Stromal cell of bone marrow (primary cell): ENCODE results near the gene FAM53A.

ENCODE experiments used
- DNase-seq: peaks from one replicate; pipeline ENCODE4 v3.0.0-alpha.2; 2012; ENCODE audit warnings: low read depth

The FAM53A gene

DNA sequence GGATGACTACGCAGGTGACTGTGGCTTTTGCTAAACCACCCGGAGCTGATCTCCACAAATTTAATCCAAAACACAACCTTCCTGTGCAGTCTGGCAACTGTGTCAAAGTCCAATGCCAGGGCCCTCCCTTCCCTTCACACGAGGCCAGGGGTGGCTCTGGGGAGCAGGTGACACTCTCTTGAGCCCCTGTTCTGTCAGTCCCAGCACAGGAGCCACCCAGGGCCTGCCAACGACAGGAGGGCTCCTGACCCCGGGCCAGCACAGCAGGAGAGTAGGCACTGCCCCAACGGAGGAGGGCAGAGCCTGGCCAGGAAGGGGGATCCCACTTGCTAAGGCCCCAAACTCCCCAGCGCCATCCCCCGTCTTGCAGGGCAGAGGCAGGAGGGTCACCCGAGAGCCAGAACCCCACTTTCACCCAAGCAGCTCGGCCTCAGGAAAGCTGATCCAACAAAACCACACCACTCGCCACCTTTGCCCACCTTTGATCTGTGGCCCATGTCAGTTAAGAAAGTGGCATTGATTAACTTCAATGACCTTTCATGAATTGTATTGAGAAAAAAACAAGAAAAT lies 44.7 kb downstream of the FAM53A start:
- DNase-seq: no peak

DNA sequence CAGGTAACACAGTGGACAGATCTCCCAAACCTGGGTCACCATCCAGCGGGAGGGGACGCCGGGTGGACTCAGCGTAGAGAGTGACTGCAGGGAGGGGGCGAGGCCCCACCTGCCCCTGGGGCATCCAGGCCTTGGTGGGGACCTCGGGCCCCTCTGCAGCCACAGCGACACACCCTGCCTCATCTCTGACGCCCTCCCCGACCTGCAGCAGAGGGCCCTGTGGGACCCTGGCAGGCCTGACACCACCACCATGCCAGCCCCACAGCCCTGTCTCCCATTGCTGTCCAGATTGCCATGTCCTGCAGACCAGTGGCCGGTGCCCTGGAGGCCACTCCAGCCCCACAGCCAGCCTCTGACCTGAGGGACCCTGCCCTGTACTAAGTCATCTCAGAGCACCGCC lies 45.2 kb downstream of the FAM53A start:
- no peak for DNase-seq

DNA sequence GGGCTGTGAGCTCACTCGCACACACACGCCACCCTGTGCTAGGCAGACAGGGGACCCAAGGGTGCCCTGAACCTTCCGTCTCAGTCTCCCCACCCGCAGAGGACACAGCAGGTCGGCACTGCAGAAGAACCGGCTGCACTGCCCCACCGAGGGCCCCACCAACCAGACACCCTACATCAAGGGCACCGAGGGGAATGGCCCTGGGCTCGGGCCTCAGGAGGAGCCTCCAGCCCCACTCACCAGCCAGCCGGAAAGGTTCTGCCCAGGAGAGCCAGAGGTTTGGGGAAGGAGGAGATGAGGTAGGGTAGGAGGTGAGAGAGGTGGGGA lies 45.9 kb downstream of the FAM53A start:
- DNase-seq: no peak

DNA sequence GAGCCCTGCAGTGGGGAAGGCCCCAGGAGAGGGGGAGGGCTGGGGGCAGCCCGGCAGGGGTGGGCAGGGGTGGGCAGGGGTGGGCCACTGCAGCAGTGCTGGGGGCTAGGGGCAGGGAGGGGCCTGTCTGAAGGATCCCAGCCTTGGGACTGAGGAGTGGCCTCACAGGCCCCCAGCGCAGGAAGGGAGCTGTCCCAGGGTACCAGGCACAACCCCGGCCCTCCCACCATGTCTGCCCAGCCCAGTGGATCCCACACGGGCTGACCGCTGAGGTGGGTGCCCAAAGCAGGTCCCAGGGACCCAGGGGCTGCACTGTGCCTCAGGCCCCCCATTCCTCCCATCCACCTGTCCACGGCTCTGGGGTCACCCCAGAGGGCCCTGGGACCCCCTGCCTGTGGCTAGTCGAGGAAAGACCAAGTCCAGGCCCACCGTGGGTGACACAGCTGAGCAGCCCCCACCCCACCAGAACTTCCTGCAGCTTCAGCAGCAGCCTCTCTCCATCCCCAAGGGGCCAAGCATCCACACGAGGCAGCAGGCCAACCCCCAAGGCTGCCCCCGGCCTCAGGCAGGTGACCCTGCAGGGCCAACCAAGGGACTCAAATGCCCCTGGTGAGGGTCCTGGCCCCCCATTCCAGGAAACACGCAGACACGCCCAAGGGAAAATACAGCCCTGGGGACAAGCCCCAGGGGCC lies 46.4 kb downstream of the FAM53A start:
- DNase-seq: no peak

DNA sequence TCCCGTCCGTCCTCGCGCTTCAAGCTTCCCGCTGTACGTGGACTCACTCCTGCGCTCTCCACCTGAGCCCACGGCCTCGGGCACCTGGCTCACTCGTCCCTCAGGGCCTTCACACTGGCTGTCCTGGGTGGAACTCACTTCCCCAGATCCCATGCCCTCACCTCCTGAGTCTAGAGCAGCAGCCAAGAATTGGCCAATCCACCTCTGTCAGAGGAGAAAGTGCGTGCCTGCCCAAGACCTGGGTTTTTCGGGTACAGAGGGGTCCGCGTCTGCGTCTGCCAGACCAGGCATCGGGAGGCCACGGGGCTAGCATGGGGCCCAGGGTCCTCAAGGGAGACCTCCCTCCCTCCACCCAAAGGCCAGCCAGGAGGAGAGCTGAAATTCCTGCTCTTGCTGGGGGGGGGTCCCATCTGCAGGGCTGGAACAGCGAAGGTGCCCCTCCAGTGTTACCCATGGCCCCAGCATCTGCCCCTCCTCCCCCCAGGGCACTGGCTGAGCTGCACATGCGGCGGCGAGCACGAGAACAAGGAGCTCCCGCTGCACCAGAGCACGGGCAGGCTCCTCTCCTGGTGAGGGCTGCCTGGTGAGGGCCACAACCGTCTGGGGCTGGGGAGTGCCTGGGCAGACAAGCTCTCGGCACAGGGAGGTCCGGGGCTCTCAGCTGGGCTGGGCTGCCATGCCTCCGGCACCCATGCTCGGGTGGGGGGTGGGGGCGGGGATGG lies 47.5 kb downstream of the FAM53A start:
- no peak for DNase-seq

DNA sequence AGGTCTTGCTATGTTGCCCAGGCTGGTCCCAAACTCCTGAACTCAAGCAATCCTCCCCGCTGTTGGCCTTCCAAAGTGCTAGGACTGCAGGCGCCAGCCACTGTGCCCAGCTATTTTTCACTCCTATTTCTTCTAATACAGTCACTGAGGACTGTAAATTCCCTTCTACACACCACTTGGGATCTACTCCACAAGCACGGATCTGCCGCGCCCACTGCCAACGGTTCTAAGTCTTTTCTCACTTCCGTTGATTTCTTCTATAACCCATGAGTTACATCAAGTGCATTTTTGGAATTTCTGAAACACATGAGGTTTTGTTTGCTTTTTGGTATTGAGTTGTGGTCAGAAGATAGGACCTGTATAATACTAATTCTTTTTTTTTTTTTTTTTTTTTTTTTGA lies 48.6 kb downstream of the FAM53A start:
- no peak for DNase-seq

DNA sequence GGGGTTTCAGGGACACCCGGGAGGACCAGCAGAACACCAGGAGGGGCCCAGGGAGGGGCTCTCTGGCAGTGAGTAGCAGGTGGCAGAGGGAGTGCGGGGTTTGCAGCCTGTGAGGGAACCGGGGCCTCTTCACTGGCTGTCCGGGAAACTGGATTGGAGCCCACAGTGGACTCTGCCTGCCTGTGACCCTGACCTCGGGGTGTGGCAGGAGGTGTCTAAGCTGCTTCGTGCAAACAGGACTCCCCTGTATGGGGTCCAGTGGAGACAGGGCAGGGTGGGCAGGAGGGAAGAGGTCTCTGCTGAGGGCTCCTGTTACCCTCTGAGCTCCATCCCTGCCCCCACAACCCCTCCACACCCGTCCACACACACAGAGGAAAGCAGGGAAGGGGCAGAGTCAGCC lies 50.1 kb downstream of the FAM53A start:
- no peak for DNase-seq

DNA sequence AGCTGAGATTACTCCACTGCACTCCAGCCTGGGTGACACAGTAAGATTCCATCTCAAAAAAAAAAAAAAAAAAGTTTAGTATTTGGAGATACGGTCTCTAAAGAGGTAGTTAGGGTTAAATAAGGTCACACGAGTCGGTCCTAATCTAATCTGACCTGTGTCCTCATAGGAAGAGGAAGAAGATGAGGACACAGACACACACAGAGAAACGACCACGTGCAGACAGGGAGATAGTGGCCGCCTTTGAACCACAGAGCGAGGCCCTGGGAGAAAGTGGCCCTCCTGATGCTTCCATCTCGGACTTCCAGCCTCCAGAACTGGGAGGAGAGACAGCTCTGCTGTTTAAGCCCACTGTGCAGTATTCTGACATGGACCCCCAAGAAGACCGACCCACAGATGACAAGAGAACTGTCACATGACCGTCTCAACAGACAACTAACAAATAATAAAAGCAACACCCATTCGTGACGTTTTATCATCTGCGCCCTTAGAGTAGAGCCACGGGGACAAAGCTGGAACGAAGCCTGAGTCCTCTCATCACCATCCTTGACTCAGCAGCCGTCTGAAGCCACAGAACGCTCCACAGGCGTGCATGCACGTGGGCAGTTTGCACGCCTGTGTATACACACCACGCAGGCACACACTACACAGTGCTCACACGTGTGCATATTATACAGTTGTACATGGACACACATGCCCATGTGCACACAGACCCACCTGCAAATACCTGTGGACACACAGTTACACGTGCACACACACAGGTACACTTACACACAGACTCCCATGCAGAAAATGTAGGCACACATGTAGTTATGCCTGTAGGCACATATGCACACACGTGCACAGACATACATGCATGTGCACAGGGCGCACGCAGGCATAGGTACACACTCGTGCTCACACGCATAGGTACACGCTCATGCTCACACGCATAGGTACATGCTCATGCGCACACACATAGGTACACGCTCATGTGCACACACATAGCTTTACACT lies 51.7 kb downstream of the FAM53A start:
- no peak for DNase-seq

DNA sequence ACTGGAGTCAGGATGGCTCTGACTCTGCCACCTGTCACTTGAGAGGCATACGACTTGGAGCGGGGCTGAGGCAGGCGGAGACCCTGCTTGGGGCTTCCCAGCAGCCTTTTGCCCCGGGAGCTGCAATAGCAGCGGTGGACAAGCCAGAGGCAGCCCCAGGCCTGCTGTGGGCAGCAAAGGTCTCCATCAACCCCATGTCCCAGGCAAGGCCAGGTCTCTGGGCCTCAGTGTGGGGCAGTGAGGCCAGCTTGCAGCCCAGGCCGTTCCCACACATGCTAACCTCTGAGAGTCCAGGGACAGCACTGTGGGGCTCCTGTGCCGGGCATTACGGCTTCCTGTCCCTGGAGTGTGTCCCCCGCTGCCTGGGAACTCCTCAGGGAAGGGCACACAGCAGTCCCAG lies 53.0 kb downstream of the FAM53A start:
- no peak for DNase-seq

DNA sequence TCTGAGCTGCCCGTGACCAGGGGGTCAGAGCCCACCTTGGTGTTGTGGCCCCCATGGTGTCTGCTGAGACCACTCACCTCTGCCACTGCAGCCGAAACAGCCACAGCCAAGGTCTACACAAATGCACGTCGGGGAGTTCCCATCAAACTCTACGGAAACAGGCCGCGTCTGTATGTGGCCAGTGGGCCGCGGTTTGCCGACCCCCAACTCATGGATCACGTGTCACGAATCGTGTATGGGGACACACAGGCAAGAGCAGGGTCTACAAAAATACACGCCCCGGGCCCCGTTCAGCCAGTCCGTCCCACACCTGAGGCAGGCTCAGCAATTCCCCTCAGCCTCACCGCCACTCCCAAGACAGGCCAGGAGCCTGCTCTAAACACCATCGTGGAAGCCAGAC lies 53.8 kb downstream of the FAM53A start:
- DNase-seq: no peak

DNA sequence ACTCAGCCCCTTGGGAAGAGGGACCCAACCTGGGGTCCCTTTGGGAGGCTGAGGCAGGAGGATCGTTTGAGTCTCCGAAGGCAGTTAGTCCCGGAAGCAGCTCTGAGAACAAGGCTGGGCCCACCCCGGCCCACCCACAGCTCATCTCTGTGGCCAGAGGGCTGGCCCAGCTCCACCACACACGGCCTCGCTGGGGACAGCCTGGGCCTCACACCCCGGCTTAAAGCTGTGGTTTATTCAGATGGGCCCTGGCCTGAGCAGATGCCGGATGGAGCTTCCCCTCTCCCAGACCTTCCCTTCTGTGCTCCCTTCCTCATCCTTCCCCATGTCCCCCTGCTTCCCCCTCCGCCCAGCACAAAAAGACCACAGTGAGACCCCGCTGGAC lies 54.4 kb downstream of the FAM53A start:
- no peak for DNase-seq

DNA sequence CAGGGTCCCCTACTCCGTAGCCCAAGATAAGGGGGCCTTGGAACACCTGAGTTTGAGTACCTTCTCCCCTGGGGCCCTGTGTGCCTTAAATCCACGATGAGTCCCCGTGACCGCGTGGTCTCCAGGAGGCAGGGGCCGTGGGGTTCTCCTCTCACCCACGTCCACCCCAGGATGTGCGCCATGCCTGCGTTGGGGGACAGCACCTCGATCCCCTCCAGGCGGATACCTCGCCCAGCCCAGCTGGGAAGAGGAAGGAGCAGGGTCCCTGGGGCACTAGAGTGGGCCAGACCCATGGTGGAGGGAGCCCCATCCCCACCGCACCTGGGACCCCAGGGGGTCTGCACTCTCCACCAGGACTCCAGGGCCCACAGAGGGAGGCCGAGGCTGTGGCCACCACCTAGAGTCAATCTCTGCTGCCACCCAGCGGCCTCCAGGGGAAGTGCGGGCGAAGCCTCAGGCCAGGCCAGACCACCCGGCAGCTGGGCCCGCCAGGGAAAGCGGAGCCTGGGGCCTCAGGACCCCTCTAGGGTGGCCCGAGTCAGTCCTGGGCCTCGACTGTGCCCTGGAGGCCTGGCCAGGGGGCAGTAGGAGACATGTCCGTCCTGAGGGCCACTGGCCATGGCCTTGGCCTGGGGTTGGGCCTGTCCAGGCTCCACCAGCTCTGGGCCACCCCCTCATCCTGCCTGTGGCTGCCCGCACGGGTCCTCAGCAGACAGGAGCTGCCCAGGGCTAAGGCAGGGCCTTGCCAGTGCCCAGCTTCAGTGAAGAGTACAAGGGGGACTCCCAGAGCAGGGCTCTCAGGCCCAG lies 55.0 kb downstream of the FAM53A start:
- peak; percentile 13 for DNase-seq

DNA sequence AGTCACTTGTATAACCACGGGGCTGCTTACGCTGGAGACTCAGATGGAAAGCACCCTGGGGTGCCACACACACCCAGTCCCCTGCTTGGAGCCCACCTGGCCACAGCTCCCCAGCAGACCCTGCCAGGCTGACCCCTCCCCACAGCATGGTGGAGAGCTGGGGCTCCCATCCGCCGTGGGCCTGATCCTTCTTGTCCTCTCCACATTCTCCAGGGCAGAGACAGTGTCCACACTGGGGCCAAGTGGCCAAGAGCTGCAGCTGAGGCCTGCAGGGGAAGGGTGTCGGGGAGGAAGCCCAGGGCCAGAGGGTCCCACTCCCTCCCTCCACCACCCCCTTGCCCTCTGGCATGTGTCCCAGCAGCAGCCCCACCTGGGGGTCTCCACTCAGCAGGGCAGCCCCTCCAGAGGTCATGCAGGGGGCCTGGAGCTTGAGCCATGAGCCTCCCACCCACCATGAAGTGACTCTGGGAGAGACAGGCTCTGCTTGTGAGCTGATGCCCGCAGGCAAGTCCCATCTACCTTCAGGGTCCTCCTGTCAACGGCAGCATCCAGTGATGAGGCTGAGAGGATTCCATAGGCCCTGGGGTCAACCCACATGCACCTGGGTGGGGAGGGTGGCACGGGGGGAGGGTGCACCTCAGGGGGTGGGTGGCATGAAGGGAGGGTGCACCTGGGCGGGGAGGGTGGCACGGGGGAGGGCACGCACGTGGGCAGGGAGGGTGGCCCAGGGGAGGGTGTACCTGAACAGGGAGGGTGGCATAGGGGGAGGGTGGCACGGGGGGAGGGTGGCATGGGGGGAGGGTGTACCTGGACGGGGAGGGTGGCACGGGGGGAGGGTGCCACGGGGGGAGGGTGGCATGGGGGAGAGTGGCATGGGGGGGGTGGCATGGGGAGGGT lies 56.4 kb downstream of the FAM53A start:
- no peak for DNase-seq

DNA sequence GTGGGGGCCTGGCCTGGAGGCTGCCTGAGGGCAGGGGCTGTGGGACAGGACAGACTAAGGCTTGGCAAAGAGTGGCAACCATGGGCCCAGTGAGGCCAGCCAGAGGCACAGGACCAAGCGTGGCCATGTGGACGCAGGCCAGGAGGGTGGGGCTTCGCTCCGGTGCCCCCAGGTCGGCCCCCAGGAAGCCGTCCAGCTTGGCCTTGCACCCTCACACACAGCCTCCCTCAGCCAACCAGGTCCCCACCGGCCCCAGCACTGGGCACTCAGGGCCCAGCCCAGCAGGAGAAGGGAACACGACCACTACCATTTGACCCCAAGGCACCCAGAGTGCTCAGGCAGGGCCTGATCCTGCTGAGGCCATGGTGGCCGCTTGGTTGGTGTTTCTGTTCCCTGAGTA lies 57.2 kb downstream of the FAM53A start:
- DNase-seq: no peak

DNA sequence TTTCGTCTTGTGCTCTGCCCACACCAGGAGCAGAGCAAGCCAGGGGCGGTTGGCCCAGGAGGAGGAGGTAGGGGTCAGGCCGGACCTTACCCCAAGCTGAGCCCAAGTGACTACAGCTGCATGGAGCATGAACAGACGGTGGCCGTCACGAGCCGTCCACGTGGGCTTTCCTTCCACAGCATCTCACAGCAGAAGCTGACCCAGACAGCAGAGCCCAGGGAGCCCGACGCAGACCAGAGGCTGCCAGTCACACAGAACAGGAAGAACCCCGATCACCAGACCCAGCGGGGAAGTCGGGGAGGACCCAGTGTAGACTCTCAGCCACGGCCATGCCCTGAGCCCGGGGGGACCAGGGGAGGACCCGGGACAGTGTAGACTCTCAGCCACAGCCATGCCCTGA lies 58.0 kb downstream of the FAM53A start:
- no peak for DNase-seq

DNA sequence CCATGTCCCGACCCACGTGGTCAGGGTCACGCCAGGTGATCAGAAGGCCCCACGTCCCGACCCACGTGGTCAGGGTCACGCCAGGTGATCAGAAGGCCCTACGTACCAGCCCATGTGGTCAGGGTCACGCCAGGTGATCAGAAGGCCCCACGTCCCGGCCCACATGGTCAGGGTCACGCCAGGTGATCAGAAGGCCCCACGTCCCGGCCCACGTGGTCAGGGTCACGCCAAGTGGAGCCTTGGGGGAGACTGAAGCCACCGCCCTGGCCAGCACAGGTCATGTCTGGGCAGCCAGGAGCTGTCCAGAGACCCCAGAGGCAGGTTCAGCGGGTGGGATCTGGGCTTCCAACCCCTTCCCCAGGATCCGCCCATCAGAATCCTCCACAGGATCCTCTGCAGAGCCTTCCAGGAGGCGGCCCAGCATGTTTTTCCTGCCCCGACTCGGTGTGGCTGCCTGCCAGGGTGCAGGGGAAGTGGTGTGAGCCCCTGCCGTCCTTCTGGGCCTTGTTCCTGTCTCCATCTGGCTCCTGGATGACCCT lies 58.4 kb downstream of the FAM53A start:
- no peak for DNase-seq

DNA sequence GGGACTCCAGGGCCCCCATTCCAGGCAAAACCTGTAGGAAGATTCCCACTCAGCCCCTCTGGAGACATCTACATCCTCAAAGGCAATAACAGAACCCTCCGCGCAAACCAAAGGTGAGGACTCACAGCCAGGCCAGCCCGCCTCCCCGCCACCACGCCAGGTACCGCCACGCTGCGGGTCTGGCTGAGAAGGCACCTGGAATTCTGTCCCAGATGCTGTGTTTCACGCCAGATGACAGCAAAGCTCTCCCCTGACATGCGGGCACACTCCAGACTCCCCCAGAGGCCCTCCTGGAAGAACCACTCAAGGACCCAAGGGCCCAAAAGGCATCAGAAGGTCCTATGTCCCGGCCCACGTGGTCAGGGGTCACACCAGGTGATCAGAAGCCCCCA lies 59.6 kb downstream of the FAM53A start:
- DNase-seq: no peak

DNA sequence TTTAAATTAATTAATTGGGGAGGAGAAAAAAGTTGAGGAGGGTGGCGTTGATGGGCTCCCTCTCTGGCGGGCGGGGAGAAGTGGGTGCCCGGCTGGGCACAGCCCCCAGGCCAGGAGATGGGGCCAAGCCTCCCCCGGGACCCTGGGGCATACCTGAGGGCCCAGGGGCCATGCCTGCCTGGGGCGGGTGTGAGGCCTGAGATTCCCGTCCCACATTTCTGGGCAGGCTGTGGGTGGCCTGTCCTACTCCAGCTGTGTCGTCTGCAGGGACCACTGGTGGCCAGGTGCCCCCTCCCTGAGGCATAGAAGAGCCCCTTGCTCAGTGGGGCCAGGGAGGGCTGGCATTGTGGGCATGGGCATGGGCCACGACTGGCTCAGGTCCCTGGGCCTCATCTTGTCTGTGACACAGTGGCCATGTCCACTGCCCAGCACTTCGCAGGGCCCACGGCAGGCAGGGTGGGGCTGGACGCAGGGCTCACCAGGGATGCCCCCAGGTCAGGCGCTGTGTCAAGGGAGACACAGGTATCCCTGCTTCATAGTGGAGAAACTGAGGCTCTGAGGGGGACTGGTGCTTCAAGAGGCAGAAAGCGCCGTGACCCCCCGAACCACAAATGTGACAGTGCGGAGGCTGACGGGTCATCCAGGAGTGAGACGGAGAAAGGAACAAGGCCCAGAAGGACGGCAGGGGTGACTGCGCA lies 60.1 kb downstream of the FAM53A start:
- DNase-seq: no peak

DNA sequence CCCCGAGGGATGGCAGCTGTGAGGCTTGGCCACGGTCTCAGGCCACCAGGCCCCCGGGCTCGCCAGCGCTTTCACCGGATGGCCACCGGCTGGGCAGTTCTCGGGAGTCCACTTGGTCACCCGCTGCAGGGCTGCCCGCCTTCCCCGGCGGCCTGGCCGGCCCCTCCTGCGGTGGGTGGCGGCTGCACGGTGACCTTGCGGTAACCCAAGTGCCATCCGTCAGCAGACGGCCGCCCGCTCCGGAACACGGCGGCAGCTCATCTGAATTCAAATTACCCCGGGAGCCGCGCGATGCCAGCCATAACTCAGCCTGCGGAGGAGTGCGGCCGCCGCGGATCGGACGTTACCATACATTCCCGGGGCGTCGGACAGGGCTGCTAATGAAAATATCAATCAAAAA lies 60.7 kb downstream of the FAM53A start:
- no peak for DNase-seq

DNA sequence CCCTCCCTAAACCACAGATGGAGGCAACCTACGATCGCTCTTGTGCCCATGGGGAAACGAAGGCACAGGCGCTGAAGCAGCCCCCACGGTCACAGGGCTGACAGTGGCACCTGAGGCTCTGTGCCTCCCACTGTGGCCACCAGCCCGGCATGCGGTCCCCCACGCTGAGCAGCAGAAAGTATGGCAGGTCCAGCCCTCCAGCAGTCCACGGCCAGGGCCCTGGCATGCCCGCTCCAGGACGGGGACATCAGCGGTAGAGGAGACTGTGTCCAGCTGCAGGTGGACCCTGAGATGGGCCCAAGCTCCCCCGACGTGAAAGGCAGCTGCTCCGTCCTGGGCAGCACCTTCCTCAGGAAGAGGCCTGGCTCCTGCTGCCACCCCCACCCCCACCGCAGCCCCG lies 61.2 kb downstream of the FAM53A start:
- DNase-seq: no peak
